ENCODE results near the gene LIPJ.

The LIPJ gene

DNA sequence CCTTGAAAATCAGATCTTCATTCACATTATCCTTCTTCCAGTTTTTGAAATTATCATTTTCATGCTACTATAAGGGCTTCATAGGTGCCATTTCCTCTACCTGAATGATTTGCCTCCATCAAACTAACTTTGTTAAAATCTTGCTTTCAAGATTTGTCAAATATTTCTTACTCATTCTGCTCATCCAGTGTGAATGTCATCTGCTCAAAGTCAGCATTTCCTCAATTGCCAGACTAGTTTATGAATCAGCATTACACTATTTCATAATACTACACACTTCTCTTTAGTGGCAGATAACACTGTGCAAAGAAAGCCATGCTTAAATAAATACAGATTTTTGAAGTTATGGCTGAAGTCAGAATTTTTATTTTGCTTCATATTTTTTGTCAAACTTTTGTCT is 56.4 kb downstream of the LIPJ start:
- no peaks in the 10 kb centered on the region for H3K79me2 ChIP-seq (ENCODE audit: insufficient read depth, low read length)

DNA sequence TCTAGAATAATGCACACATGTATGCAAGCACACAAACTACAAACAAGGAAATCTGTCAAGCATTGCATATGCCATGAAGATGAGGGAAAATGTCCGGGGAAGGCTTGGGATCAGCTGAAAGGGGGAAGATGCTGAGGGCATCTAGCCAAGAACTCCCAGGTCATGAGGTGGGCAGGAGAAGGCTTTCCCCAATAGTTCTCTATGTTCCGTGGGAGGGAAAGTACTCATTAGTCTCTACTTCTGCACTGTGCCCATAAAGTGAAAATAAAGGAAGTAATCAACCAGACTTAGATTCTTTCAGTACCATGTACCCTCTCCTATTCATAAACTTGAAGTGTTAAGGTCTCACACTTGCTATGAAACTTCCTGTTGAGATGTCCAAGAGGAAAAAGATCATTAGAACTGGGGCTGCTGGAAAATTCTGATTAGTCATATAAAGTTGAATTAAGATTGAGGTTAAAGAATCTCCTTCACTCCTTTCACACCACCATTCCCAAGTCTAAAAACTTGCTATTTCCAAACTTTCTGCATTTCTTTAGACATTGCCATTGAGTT is 60.6 kb downstream of the LIPJ start:
- H3K27me3 ChIP-seq (ENCODE audit: insufficient read depth, low read length), result no peaks in the 10 kb centered on the region
- no peak overlapping the region for H2AFZ ChIP-seq (ENCODE audit: low read length)
- no peaks in the 10 kb centered on the region for H3K36me3 ChIP-seq (ENCODE audit: insufficient read depth, low read length)
- H3K4me3 ChIP-seq (ENCODE audit: low read depth, low read length, poor library complexity, severe bottlenecking), result no peak overlapping the region
- no peaks in the 10 kb centered on the region for H4K20me1 ChIP-seq (ENCODE audit: insufficient read depth, low read length)
- no peaks in the 10 kb centered on the region for H3K4me1 ChIP-seq (ENCODE audit: insufficient read depth, low read length, severe bottlenecking)
- H3K9me2 ChIP-seq (ENCODE audit: low read depth, low read length), result no peaks in the 10 kb centered on the region
- H3K9ac ChIP-seq (ENCODE audit: low read length), result no peak overlapping the region
- no peak overlapping the region for H3K4me2 ChIP-seq (ENCODE audit: low read length)
- H3K79me2 ChIP-seq (ENCODE audit: insufficient read depth, low read length), result no peaks in the 10 kb centered on the region
- H3K27ac ChIP-seq (ENCODE audit: low read depth, low read length, poor library complexity, severe bottlenecking), result no peak overlapping the region
- TF ChIP-seq EZH2 (IDR thresholded peaks at IDR 0.05; ENCODE audit: borderline replicate concordance, low read length) (no peak), CTCF (IDR thresholded peaks at IDR 0.05; ENCODE audit: low read length) (no peak)
- H3K9me3 ChIP-seq (ENCODE audit: low read length), result no peaks in the 10 kb centered on the region
- no peaks in the 10 kb centered on the region for H3F3A ChIP-seq (ENCODE audit: insufficient read depth, low read length)

More for the DNA sequence above, 56.4 kb downstream of the LIPJ start:
- H3K9me2 ChIP-seq (ENCODE audit: low read depth, low read length), result no peaks in the 10 kb centered on the region
- no peaks in the 10 kb centered on the region for H3K4me1 ChIP-seq (ENCODE audit: insufficient read depth, low read length, severe bottlenecking)
- no peaks in the 10 kb centered on the region for H3K36me3 ChIP-seq (ENCODE audit: insufficient read depth, low read length)
- no peaks in the 10 kb centered on the region for H3K9me3 ChIP-seq (ENCODE audit: low read length)
- H3K27ac ChIP-seq (ENCODE audit: low read depth, low read length, poor library complexity, severe bottlenecking), result no peak overlapping the region
- H4K20me1 ChIP-seq (ENCODE audit: insufficient read depth, low read length), result no peaks in the 10 kb centered on the region
- no peak overlapping the region for H3K9ac ChIP-seq (ENCODE audit: low read length)
- no peaks in the 10 kb centered on the region for H3F3A ChIP-seq (ENCODE audit: insufficient read depth, low read length)
- no peak overlapping the region for H3K4me3 ChIP-seq (ENCODE audit: low read depth, low read length, poor library complexity, severe bottlenecking)
- H3K4me2 ChIP-seq (ENCODE audit: low read length), result no peak overlapping the region
- H3K27me3 ChIP-seq (ENCODE audit: insufficient read depth, low read length), result no peaks in the 10 kb centered on the region
- TF ChIP-seq CTCF (IDR thresholded peaks at IDR 0.05; ENCODE audit: low read length) (no peak), EZH2 (IDR thresholded peaks at IDR 0.05; ENCODE audit: borderline replicate concordance, low read length) (no peak)
- H2AFZ ChIP-seq (ENCODE audit: low read length), result no peak overlapping the region

- Histone ChIP-seq H4K20me1 (ENCODE audit: insufficient read depth, low read length) (no peaks in the 10 kb centered on the region), H3K4me2 (ENCODE audit: low read length) (no peak overlapping the region), H3K9ac (ENCODE audit: low read length) (no peak overlapping the region), H2AFZ (ENCODE audit: low read length) (no peak overlapping the region), H3K4me3 (ENCODE audit: low read depth, low read length, poor library complexity, severe bottlenecking) (no peak overlapping the region), H3K9me2 (ENCODE audit: low read depth, low read length) (no peaks in the 10 kb centered on the region), H3K27ac (ENCODE audit: low read depth, low read length, poor library complexity, severe bottlenecking) (no peak overlapping the region), H3K79me2 (ENCODE audit: insufficient read depth, low read length) (no peaks in the 10 kb centered on the region), H3K4me1 (ENCODE audit: insufficient read depth, low read length, severe bottlenecking) (no peaks in the 10 kb centered on the region), H3F3A (ENCODE audit: insufficient read depth, low read length) (no peaks in the 10 kb centered on the region), H3K36me3 (ENCODE audit: insufficient read depth, low read length) (no peaks in the 10 kb centered on the region), H3K9me3 (ENCODE audit: low read length) (no peaks in the 10 kb centered on the region), H3K27me3 (ENCODE audit: insufficient read depth, low read length) (no peaks in the 10 kb centered on the region)
- no peak for TF ChIP-seq EZH2 (IDR thresholded peaks at IDR 0.05; ENCODE audit: borderline replicate concordance, low read length)
- TF ChIP-seq CTCF (IDR thresholded peaks at IDR 0.05; ENCODE audit: low read length), result no peak
Observed at GRCh38 chr10:88651101-88651551, 64.6 kb downstream of the LIPJ start.
